Measurements from ENCODE around the gene IFNG-AS1. TPM values are rescaled to one million over a fixed set of nuclear protein-coding genes. Genes with fewer than 3 reads are reported as not detected.

IFNG-AS1 gene
- total RNA-seq, 1 donor: 0.09 TPM

DNA sequence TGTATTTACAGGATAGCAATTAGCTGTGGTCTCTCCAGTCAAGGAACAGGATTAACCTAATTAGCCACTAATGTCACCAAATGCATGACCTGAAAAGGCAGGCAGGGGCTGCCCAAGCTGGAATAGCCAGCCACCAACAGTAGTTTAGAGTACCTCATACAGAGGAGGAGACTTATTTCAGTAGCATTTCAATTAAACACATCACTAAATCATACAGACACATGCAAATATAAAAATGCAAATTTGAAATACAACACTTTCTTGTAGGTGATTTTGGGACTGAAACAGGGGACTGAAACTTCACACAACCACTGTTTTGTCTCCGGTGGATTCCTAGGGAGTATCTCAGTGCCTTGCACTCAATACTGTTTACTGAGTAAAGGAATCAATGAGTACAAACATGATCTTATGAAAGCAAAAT lies 636 bp upstream of the IFNG-AS1 start:
- TF ChIP-seq CTCF (IDR thresholded peaks at IDR 0.05; ENCODE audit: insufficient read depth, low read length): no peak
- H3K4me3 ChIP-seq (ENCODE audit: low read depth, low read length): no peak overlapping the region
- no peak for DNase-seq (ENCODE audit: low read depth)

GRCh38 chr12:67991158-67991557 lies 1.9 kb downstream of the IFNG-AS1 start:
- no peak for TF ChIP-seq CTCF (IDR thresholded peaks at IDR 0.05; ENCODE audit: insufficient read depth, low read length)
- no peak for DNase-seq (ENCODE audit: low read depth)
- no peak overlapping the region for H3K4me3 ChIP-seq (ENCODE audit: low read depth, low read length)

- no peak overlapping the region for H3K4me3 ChIP-seq (ENCODE audit: low read depth, low read length)
- no peak for DNase-seq (ENCODE audit: low read depth)
- no peak for TF ChIP-seq CTCF (IDR thresholded peaks at IDR 0.05; ENCODE audit: insufficient read depth, low read length)
Measured at GRCh38 chr12:67993143-67993542, 3.9 kb downstream of the IFNG-AS1 start.

GRCh38 chr12:67994046-67994445 lies 4.8 kb downstream of the IFNG-AS1 start:
- H3K4me3 ChIP-seq (ENCODE audit: low read depth, low read length): no peak overlapping the region

GRCh38 chr12:67996347-67996746 lies 7.1 kb downstream of the IFNG-AS1 start:
- H3K4me3 ChIP-seq (ENCODE audit: low read depth, low read length): no peak overlapping the region
- TF ChIP-seq CTCF (IDR thresholded peaks at IDR 0.05; ENCODE audit: insufficient read depth, low read length): no peak
- no peak for DNase-seq (ENCODE audit: low read depth)

More at GRCh38 chr12:67994046-67994445, 4.8 kb downstream of the IFNG-AS1 start:
- TF ChIP-seq CTCF (IDR thresholded peaks at IDR 0.05; ENCODE audit: insufficient read depth, low read length): no peak
- DNase-seq (ENCODE audit: low read depth): no peak

- TF ChIP-seq CTCF (IDR thresholded peaks at IDR 0.05; ENCODE audit: insufficient read depth, low read length): no peak
- H3K4me3 ChIP-seq (ENCODE audit: low read depth, low read length): no peak overlapping the region
- no peak for DNase-seq (ENCODE audit: low read depth)
Measured at GRCh38 chr12:67998379-67998778, 9.1 kb downstream of the IFNG-AS1 start.

DNA sequence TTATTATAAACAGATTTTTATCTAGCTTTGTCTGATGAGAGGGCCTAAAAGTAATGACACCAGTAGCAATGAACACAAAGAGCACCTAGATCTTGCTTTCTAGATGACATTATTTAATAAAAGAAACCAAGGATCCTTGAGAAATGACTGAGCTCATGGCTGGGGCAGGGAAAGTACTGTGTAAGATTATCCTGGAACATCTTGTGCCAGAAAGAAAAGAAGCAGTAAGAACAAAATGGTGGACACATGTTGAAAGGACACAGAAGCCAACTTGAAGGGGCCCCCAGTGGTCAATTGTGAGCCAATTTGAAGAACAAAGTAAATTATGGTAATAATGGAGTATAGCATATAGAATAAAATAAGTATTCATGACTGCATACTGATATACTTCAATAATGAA lies 10.0 kb downstream of the IFNG-AS1 start:
- no peak overlapping the region for H3K4me3 ChIP-seq (ENCODE audit: low read depth, low read length)
- TF ChIP-seq CTCF (IDR thresholded peaks at IDR 0.05; ENCODE audit: insufficient read depth, low read length): no peak
- DNase-seq (ENCODE audit: low read depth): no peak

Measured in fibroblast of the aortic adventitia (primary cell).